DMS79 (cell line): ENCODE results near the gene LCLAT1.
"Not testable (repeated sequence)": the region's sequence is repeated elsewhere in the genome, so short reads cannot be mapped to it uniquely, and the experiment has no call there.

Experiments
- DNase-seq: peaks from one replicate; lab custom pipeline; 2025; lab: John Stamatoyannopoulos, UW

The LCLAT1 gene

GRCh38 chr2:30455114-30455738 is 8.2 kb downstream of the LCLAT1 start:
- no peak for DNase-seq

GRCh38 chr2:30456106-30456505 is 9.1 kb downstream of the LCLAT1 start:
- no peak for DNase-seq

GRCh38 chr2:30456579-30456978 is 9.5 kb downstream of the LCLAT1 start:
- DNase-seq, result no peak

GRCh38 chr2:30457296-30457695 is 10.2 kb downstream of the LCLAT1 start:
- no peak for DNase-seq

- no peak for DNase-seq
Measured at GRCh38 chr2:30459140-30459539, 12.1 kb downstream of the LCLAT1 start.

- DNase-seq, result no peak
Measured at GRCh38 chr2:30462131-30462857, 15.2 kb downstream of the LCLAT1 start.

- no peak for DNase-seq
Measured at GRCh38 chr2:30463535-30463934, 16.5 kb downstream of the LCLAT1 start.

GRCh38 chr2:30464544-30465170 is 17.6 kb downstream of the LCLAT1 start:
- DNase-seq, result no peak

GRCh38 chr2:30465171-30465545 is 18.1 kb downstream of the LCLAT1 start:
- no peak for DNase-seq

GRCh38 chr2:30466216-30466615 is 19.2 kb downstream of the LCLAT1 start:
- DNase-seq, result no peak

GRCh38 chr2:30467062-30467826 is 20.2 kb downstream of the LCLAT1 start:
- DNase-seq, result not testable (repeated sequence)

GRCh38 chr2:30470426-30470825 is 23.4 kb downstream of the LCLAT1 start:
- DNase-seq, result no peak

- DNase-seq, result no peak
Measured at GRCh38 chr2:30472326-30472725, 25.3 kb downstream of the LCLAT1 start.

- no peak for DNase-seq
Measured at GRCh38 chr2:30475542-30475941, 28.5 kb downstream of the LCLAT1 start.

- no peak for DNase-seq
Measured at GRCh38 chr2:30476636-30477035, 29.6 kb downstream of the LCLAT1 start.

- DNase-seq, result no peak
Measured at GRCh38 chr2:30480703-30481322, 33.8 kb downstream of the LCLAT1 start.

GRCh38 chr2:30481323-30481800 is 34.3 kb downstream of the LCLAT1 start:
- no peak for DNase-seq

GRCh38 chr2:30482011-30482410 is 35.0 kb downstream of the LCLAT1 start:
- DNase-seq, result no peak

GRCh38 chr2:30484145-30484544 is 37.1 kb downstream of the LCLAT1 start:
- no peak for DNase-seq

- no peak for DNase-seq
Measured at GRCh38 chr2:30484995-30485394, 37.9 kb downstream of the LCLAT1 start.

- DNase-seq, result no peak
Measured at GRCh38 chr2:30486655-30487054, 39.6 kb downstream of the LCLAT1 start.

GRCh38 chr2:30487603-30488002 is 40.6 kb downstream of the LCLAT1 start:
- peak; percentile 94 for DNase-seq
